Activated CD4-positive, CD25-positive, alpha-beta regulatory T cell (primary cell): ENCODE results near the gene UNC45A.
A peak's percentile ranks its signal among the peaks of the same experiment; 100 is the strongest.

Experiments
- DNase-seq, 4 experiments: peaks; one replicate each; lab custom pipeline; 2025; lab: John Stamatoyannopoulos, UW

Gene UNC45A

GRCh38 chr15:90946538-90946937, 11.5 kb downstream of the UNC45A start:
- no peak for DNase-seq

- DNase-seq, result no peak
Measured at GRCh38 chr15:90946941-90947576, 12.0 kb downstream of the UNC45A start.

GRCh38 chr15:90947577-90948357, 12.7 kb downstream of the UNC45A start:
- DNase-seq, result no peak

DNA sequence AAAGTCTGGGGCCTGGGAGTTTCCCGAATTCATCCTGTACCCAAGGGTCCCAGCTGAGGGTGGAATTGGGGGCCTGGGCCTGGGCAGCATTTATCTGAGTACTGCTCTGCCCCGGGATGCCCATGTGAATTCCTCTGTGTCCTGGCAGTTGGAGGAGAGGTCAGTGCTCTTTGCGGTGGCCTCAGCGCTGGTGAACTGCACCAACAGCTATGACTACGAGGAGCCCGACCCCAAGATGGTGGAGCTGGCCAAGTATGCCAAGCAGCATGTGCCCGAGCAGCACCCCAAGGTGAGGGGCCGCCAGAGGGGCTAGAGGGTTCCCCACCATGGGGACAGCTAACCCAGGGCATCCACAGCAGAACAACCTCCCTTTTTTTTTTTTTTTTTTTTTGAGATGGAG, 13.4 kb downstream of the UNC45A start:
- no peak for DNase-seq

- DNase-seq, result no peak
Measured at GRCh38 chr15:90949979-90950675, 15.0 kb downstream of the UNC45A start.

DNA sequence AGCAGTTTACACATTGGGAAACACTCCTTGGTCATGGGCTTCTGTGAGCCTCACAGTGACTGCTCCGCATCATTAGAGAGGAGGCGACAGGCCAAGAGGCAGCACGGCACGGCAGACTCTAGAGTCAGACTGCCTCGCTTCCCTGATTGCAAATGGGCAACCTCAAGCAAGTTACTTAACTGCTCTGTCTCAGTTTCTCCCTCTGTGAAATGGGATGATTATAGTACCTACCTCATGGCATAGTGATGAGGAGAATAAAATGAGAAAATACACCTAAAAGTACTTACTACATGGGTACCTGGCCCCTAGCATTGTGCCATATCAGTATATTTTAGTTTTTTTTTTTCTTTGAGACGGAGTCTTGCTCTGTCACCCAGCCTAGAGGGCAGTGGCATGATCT, 15.6 kb downstream of the UNC45A start:
- no peak for DNase-seq

DNA sequence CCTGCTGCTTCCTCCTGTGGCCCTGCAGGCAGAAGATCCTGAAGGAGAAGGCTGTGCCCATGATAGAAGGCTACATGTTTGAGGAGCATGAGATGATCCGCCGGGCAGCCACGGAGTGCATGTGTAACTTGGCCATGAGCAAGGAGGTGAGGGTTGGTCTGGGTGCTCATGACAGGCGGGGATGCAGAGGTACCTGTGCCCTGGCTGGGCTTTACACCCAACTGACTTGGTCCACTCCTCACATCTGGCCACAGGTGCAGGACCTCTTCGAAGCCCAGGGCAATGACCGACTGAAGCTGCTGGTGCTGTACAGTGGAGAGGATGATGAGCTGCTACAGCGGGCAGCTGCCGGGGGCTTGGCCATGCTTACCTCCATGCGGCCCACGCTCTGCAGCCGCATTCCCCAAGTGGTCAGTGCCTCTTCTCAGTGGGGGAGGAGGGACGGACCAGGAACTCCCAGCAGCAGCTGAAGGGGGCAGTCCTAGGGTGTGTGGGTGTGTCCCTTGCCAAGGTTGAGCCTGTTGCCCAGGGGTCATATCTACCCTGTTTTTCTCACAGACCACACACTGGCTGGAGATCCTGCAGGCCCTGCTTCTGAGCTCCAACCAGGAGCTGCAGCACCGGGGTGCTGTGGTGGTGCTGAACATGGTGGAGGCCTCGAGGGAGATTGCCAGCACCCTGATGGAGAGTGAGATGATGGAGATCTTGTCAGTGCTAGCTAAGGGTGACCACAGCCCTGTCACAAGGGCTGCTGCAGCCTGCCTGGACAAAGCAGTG, 18.0 kb downstream of the UNC45A start:
- DNase-seq, result no peak

- no peak for DNase-seq
Measured at GRCh38 chr15:90953947-90954711, 19.0 kb downstream of the UNC45A start.

GRCh38 chr15:90954712-90955623, 19.9 kb downstream of the UNC45A start, which contains the start of gene RCCD1:
TSS of gene RCCD1 (plus strand) at chr15:90954884. CDS start at chr15:90956735, 1,851 bp downstream.
- peak; percentile 72 to 76 (median 74) for DNase-seq

DNA sequence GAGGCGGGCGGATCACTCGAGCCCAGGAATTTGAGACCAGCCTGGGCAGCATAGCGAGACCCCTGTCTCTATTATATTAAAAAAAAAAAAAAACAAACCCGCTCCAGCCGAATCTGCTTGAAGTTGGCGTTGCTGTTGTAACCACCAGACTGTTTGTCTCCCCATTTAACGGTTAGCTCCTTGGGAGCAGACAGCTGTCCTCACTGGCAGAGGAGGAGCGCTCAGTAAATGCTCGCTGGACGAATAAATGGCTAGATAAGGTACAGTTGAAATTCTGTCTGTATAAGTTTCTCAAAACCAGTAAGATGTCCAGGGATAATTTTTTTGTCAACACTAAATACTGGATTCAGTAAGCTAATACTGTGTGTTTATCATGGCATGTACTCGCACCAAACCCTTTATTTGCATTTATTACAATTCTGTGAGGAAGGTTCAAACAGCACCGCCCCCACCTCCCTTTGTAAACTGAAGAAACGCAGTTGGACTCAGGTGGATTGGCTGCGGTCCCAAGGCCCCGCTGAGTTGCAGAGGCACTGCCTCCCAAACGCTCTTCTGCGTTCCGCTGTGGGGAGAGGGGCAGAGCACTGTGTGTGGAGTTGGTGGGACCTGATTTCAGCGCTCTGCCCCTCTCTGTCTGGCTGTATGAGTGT, 20.7 kb downstream of the UNC45A start:
- DNase-seq, result no peak

DNA sequence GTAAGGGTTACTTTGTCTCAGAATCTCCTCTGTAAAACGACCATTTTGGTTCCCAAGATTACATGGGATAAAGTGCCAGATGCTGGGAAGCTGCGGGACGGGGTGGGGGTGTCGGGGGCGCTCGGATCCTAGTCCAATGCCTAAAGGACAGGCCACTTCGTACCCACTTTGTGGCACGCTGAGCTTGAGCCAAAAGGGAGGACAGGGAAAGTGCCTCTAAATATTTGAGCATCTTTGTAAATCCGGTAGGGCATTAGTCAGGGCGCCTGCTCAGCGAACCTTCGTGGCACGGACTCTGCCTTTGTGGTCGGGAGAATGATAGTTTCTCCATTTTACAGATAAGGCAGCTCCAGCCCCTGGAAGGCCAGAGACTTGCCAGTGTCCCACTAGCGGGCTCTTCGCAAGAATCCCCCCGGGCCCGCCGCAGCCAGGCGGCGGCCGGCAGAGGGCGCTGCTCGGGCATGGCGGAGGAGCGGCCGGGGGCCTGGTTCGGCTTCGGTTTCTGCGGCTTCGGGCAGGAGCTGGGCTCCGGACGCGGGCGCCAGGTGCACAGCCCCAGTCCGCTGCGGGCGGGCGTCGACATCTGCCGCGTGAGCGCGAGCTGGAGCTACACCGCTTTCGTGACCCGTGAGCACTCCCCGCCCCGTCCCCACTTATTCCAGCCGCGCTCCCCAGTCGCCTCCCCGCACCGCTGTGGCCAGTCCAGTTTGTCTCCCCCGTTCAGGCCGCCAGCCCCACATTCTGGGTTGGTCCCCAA, 21.4 kb downstream of the UNC45A start:
- DNase-seq, result peak; percentile 25 to 43 (median 36)

- no peak for DNase-seq
Measured at GRCh38 chr15:90957031-90957790, 22.1 kb downstream of the UNC45A start.

- DNase-seq, result no peak
Measured at GRCh38 chr15:90957791-90958190, 22.7 kb downstream of the UNC45A start.

- DNase-seq, result no peak
Measured at GRCh38 chr15:90959028-90959595, 24.0 kb downstream of the UNC45A start.

GRCh38 chr15:90959894-90960293, 24.8 kb downstream of the UNC45A start:
- no peak for DNase-seq

- no peak for DNase-seq
Measured at GRCh38 chr15:90960298-90961091, 25.4 kb downstream of the UNC45A start.

GRCh38 chr15:90962021-90962420, 26.9 kb downstream of the UNC45A start:
- DNase-seq, result no peak
